SIG-M5 treated with dmso at 0.1 percent for 504 hours (cell line): ENCODE results near the gene SS18L1.

Experiments used
- DNase-seq: peaks from one replicate; lab custom pipeline; 2025; ENCODE audit not compliant: unreplicated experiment; lab: John Stamatoyannopoulos, UW

SS18L1 gene

DNA sequence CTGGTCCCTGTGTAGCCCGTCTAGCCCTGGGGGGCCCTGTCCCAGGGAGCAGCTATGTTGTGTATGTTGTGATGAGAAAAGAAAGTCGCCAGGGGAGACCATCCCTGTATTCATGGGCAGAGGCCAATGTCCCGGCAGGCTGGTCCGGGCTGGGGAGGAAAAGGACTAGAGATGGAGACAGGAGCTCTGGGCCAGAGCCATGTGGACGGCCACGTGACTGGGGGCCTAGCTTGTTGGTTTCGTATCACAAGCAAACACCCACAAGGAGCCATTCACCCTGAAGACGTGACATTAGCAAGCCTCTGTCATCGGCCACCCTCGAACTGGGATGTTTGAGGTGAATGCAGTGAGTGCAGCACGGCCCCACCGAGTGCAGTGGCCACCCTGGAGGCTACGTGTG is 79.4 kb downstream of the SS18L1 start:
- no peak for DNase-seq

DNA sequence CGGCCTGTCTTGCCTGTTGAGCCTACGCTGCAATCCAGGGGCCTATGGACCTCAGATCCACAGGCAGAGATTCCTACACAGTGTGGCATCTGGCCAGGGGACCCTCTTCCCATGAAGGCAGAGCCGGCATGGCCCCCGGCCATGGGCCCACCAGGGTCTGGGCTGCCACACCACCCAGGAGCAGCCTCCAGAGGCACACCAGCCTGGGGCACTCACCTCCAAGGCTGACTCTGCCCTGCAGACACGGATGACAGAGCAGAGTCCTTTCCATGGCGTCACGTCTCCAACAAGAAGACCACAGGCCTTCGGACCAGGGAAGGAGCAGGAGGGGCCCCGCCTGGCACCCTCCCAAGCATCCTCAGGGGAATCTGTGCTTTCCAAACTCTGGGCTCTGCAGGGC is 80.0 kb downstream of the SS18L1 start:
- DNase-seq, result no peak

DNA sequence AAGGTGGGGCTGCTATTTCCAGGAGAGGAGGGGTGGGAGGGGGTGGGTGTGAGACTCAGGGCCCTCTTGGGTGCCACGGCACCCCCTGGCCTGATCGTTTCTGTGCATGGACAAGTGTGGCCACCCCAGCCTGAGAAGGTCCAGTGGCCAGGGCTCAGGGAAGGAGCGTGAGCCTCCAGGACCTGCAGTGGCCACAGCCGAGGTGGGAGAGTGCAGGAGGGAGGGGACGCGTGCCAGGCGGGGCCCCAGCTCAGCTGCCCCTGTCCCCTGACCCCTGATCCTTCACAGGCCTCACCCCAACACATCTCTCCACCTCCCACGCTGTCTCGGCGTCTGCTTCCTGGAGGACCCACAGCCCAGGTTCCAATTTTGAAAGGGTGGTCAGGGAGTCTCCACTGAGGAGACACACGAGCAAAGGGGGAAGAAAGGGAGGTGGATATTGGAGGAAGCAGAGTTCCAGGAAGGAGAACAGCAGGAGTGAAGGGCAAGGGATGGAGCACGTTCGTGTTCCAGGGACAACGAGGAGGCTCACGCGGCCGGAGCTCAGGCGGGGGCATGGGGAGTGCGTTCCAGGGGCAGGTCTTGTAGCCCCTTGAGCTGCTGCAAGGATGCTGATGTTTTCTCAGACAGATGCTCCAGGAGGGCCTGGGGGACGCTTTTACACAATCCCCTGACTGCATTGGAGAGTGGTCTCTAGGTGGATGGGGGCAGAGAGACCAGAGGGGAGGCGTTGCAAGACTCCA is 80.7 kb downstream of the SS18L1 start:
- no peak for DNase-seq

DNA sequence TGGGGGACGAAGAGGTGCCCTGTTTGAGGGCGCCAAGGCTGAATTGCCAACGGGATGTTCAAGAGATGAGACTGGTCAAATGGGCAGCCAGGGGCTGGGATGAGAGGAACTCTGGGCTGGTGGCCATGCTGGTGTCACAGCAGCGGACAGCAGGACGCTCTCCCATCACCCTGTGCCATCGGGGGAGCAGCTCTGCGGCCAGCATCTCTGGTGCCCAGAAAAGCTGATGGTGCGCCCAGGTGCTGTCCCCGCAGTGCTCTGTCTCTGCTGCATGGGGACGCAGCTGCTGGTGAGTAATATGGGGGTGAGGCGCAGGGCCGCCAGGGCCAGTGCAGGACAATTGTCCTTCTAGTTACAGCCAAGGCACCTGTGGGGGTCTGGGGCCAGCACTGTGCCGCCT is 81.5 kb downstream of the SS18L1 start:
- no peak for DNase-seq

DNA sequence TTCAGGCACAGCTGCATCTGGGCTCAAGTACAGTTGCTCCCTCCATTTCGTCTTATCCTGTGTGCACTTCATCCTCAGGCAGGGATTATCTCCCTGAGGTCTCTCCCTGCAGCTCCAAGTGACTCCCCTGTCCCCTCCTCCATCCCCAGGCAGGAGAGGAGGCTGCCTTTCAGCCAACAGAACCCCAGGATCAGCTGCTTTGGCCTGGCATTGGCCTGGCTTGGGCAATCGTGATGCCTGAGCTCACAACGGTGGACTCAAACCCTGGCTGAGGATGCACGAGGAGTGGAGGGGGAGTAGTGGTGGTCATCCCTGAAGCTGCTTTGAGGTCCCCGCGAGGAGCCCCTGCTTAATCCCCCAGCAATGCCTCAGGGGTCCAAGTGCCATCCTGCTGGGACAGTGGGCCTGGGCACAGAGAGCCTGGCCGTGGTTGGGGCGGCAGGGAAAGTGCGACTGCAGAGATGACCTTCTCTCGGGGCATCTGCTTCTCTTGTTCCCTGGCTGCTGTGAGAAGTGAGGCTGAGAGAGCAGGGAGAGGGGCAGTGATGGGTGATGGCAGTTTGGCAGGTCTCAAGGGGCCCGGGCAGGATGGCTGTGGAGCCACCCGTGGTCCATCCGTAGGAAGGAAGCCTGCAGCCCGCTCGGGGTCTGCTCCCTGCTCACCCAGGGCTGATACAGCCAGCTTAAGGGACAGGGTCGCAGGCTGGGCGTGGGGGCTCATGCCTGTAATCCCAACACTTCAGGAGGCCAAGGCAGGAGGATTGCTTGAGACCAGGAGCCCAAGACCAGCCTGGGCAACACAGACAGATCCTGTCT is 82.5 kb downstream of the SS18L1 start:
- no peak for DNase-seq

DNA sequence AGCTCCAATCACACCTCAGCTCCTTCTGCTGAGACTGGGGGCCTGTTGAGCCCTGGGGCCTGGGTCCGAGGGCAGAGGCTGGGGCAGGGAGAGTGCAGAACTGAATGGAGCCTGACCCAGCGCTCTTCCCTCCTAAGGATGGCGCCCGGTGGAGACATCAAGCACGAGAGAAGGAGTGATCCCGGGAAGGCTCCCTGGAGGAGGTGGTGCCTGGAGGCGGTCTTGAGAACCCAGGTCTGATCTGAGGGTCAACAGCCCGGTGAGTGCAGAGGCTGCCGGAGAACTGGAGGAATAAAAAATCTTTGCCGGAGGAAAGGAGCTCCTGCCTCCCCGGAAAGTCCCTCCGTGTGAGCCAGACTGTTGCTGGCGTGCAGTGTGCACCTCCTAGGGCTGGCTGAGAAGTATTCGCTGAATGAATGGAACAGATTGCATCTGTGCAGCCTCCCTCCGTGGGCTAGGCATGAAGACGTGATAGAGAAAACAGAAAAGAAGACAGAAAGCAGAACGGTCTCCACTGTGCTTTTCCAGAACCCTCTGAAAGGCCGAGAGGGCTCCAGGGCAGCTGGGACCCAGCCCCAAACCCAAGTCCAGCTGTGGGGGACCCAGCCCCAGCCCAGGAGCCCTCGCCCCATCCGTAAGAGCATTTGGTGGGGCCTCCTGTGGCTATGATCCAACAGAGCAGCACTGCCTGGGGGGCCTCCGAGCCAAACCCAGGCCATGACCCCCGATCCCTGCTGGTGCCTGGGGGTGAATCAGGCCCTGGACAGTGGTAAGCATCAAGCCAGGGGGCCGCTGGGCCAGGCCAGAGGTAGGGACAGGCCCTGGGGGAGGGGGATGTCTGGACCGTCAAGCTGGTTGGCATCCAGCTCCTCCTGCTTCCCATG is 83.4 kb downstream of the SS18L1 start:
- no peak for DNase-seq

- DNase-seq, result no peak
Observed at GRCh38 chr20:62227591-62227976, 84.0 kb downstream of the SS18L1 start.

GRCh38 chr20:62227977-62228958 is 84.7 kb downstream of the SS18L1 start:
- DNase-seq, result no peak

DNA sequence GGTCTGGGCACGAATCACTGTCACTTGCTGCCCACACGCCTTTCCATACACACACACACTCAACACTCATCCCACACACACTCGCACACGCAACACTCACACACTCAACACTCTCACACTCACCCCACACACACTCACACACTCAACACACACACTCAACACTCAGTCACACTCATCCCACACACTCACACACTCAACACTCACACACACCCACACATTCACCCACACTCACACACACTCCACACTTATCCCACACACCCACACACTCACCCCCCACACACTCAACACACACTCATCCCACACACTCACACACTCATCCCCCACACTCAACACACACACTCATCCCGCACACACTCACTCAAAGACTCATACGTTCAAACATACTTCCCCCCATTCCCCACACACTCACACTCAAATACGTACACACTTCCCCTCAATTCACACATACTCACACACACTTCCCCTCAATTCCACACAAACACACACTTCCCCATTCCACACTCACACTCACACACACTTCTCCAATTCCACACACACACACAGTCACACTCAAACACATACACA is 85.5 kb downstream of the SS18L1 start:
- no peak for DNase-seq

DNA sequence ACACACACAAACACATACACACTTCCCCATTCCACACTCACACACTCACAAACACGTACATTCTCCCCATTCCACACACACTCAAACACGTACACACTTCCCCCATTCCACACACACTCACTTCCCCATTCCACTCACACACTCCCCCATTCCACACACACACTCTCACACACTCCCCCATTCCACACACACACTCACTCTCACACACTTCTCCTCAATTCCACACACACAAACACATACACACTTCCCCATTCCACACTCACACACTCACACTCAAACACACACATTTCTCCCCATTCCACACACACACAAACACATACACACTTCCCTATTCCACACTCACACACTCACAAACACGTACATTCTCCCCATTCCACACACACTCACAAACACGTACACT is 86.1 kb downstream of the SS18L1 start:
- no peak for DNase-seq

DNA sequence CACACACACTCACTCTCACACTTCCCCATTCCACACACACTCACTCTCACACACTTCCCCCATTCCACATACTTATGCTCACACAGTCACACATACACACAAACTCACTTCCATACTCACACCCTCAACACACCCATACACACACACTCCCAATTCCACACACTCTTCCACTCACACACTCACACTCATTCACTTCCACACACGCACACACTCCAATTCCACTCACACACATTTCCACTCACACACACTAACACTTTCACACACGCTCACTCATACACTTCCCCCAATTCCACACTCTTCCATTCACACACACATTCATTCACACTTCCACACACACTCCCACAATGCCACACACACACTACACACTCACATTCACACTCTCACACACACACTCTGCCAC is 86.7 kb downstream of the SS18L1 start:
- no peak for DNase-seq

DNA sequence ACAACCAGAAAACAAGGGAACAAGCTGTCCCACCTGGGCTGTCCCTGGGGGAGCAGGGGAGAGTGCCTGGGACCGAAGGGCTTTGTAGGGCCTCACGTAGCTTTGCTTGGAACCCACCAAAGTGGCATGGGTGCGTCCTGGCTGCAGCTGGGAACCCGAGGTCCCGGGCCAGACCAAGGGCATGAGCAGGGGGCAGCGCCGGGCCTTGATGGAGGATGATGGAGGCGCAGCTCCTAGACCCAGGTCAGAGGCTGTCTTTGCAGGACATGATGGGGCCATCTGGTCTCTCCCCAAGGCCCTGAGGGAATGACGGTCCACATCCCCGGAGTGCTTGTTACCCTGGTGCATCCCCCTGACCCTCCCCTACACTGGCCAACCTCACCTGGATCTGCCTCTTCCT is 87.1 kb downstream of the SS18L1 start:
- no peak for DNase-seq

DNA sequence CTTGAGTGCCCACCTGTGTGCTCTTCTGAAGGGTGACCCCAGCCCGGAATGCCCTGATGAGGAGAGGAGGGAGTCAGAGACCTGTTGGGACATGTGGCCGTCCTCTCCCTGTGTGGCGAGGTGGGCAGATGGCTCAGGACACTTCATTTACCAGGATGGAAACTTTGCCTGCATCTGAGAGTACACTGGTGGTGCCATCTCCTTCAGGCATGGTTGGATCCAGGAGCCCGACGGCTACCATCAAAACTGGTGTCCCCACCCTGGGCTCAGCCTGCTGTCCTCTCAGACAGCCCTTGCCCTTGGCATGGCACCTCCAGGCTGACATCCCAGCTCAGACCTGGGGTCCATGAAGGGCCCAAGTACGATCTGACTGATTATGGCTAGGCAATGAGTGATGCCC is 87.7 kb downstream of the SS18L1 start:
- no peak for DNase-seq
